ENCODE results near the gene TGFBR2. TPM values are rescaled to one million over a fixed set of nuclear protein-coding genes. Genes with fewer than 3 reads are reported as not detected.

Gene TGFBR2
- total RNA-seq, 1 experiment from 2014 or later: 22.5 TPM

- H3K9me3 ChIP-seq (ENCODE audit: control insufficient read depth in 1 of 2, insufficient read depth in 1 of 2, low read depth in 1 of 2, low read length in 2 of 2): no peaks in the 10 kb centered on the region
- no peak overlapping the region for H2AFZ ChIP-seq (ENCODE audit: low read depth, low read length, poor library complexity, severe bottlenecking)
- ChIA-PET CTCF (no interaction called here), RAD21 (ENCODE audit: low non-redundant PET in 1 of 2, low total read pairs in 2 of 2, uncharacterized antibody in 2 of 2, unreplicated experiment in 2 of 2) (no interaction called here), POLR2A (no interaction called here)
- H3K79me2 ChIP-seq (ENCODE audit: insufficient read depth, low read length): no peaks in the 10 kb centered on the region
- H3K4me3 ChIP-seq (replicated peaks in 1 of 2; ENCODE audit: low read depth in 1 of 2, low read length in 2 of 2): no peak overlapping the region
- H3K4me1 ChIP-seq (ENCODE audit: control insufficient read depth in 1 of 2, insufficient read depth in 2 of 2, low read length in 2 of 2): no peaks in the 10 kb centered on the region
- no peak for TF ChIP-seq SP1 (IDR thresholded peaks at IDR 0.05; ENCODE audit: low read depth)
- TF ChIP-seq ZFX (IDR thresholded peaks at IDR 0.05): no peak
- no peak for TF ChIP-seq SRF (IDR thresholded peaks at IDR 0.05; ENCODE audit: low read depth)
- TF ChIP-seq JUND (IDR thresholded peaks at IDR 0.05): no peak
- TF ChIP-seq MAX (IDR thresholded peaks at IDR 0.05): no peak
- TF ChIP-seq EZH2phosphoT487 (IDR thresholded peaks at IDR 0.05; ENCODE audit: borderline replicate concordance): no peak
- no peak for TF ChIP-seq POLR2AphosphoS5 (IDR thresholded peaks at IDR 0.05; ENCODE audit: low read depth, low read length)
- TF ChIP-seq REST (IDR thresholded peaks at IDR 0.05; ENCODE audit: low read depth): no peak
- no peak for TF ChIP-seq YY1 (IDR thresholded peaks at IDR 0.05; ENCODE audit: extremely low read depth, insufficient replicate concordance, low read depth, low read length)
- no peak for TF ChIP-seq CEBPB (IDR thresholded peaks at IDR 0.05; ENCODE audit: low read depth)
- TF ChIP-seq POLR2A (IDR thresholded peaks at IDR 0.05; ENCODE audit: borderline replicate concordance, extremely low read depth, insufficient read depth, insufficient read length): no peak
- no peak for TF ChIP-seq FOSL1 (IDR thresholded peaks at IDR 0.05; ENCODE audit: low read depth)
- TF ChIP-seq SIN3A (IDR thresholded peaks at IDR 0.05; ENCODE audit: low read depth): no peak
- no peak for TF ChIP-seq ZBTB33 (IDR thresholded peaks at IDR 0.05; ENCODE audit: extremely low read depth, insufficient replicate concordance, low read length)
- TF ChIP-seq RAD21 (IDR thresholded peaks at IDR 0.05; ENCODE audit: low read depth): no peak
- no peak for TF ChIP-seq EZH2 (IDR thresholded peaks at IDR 0.05)
- TF ChIP-seq ATF3 (IDR thresholded peaks at IDR 0.05): no peak
- ATAC-seq: no peak
- no peak overlapping the region for H3K9ac ChIP-seq (ENCODE audit: low read length)
- H3K27ac ChIP-seq (ENCODE audit: low read depth, low read length): no peak overlapping the region
- H3K36me3 ChIP-seq (ENCODE audit: control insufficient read depth in 1 of 2, insufficient read depth in 2 of 2, low read length in 2 of 2): no peaks in the 10 kb centered on the region
- no peaks in the 10 kb centered on the region for H3K27me3 ChIP-seq (ENCODE audit: insufficient read depth, low read length)
- no peaks in the 10 kb centered on the region for H4K20me1 ChIP-seq (ENCODE audit: insufficient read depth)
- intact Hi-C loops (cut with micrococcal nuclease): no loop called here
- no peak for DNase-seq (ENCODE audit: low read depth, low spot score)
- H3K4me2 ChIP-seq (ENCODE audit: low read length): no peak overlapping the region
- BruUV-seq (replicated peaks): no TSS peak
- H3K9me2 ChIP-seq (ENCODE audit: insufficient read depth): no peaks in the 10 kb centered on the region; the same call in 1 of the 2 replicates
Measured at GRCh38 chr3:30587904-30588303, 18.5 kb upstream of the TGFBR2 start.
